Fibroblast of lung (primary cell): Measurements from ENCODE around the gene ATP1A3. TPM values are rescaled to one million over a fixed set of nuclear protein-coding genes. Genes with fewer than 3 reads are reported as not detected.

Experiments
- DNase-seq, 2 donors: peaks; one replicate each; pipeline versions ENCODE4 v3.0.0 to v3.0.0-alpha.2; 2010; ENCODE audit warnings: low read depth in 2 of 2
- H2AFZ ChIP-seq: 2 replicates; pipeline ENCODE4 v1.5.1; 2012; ENCODE audit warnings: low read length, control low read depth, inconsistent platforms
- H3K27ac ChIP-seq: 2 replicates; pipeline ENCODE4 v1.5.1; 2011; ENCODE audit warnings: low read length, control low read depth; ENCODE audit not compliant: insufficient read depth
- H3K27me3 ChIP-seq: 2 replicates; pipeline ENCODE4 v1.5.1; 2011; ENCODE audit warnings: mild to moderate bottlenecking, low read length; ENCODE audit not compliant: control insufficient read depth, insufficient read depth
- H3K36me3 ChIP-seq: 2 replicates; pipeline ENCODE4 v1.5.1; 2011; ENCODE audit warnings: low read length; ENCODE audit not compliant: control insufficient read depth, insufficient read depth
- H3K4me1 ChIP-seq: 2 replicates; pipeline ENCODE4 v1.5.1; 2011; ENCODE audit warnings: low read length; ENCODE audit not compliant: control insufficient read depth, insufficient read depth; ENCODE audit errors: extremely low read depth
- H3K4me2 ChIP-seq: 2 replicates; pipeline ENCODE4 v1.5.1; 2011; ENCODE audit warnings: low read length, control low read depth; ENCODE audit not compliant: insufficient read depth; ENCODE audit errors: extremely low read depth
- H3K4me3 ChIP-seq, 4 experiments: fragments of 200-600 bp in 1 of 4; sonication (generic) in 1 of 4; replicated peaks in 1 of 4; 2 replicates each; pipeline ENCODE4 v1.5.1; 2011 to 2016; ENCODE audit warnings: low read length in 4 of 4, low read depth in 3 of 4, mild to moderate bottlenecking in 3 of 4, control low read depth in 2 of 4, inconsistent platforms in 1 of 4, mixed read lengths in 1 of 4; ENCODE audit not compliant: insufficient read depth in 1 of 4; ENCODE audit errors: control extremely low read depth in 1 of 4
- H3K79me2 ChIP-seq: 2 replicates; pipeline ENCODE4 v1.5.1; 2012; ENCODE audit warnings: mild to moderate bottlenecking, low read length, inconsistent platforms; ENCODE audit not compliant: control insufficient read depth, insufficient read depth
- H3K9ac ChIP-seq: 2 replicates; pipeline ENCODE4 v1.5.1; 2011; ENCODE audit warnings: mild to moderate bottlenecking, low read length, control low read depth; ENCODE audit not compliant: insufficient read depth
- H3K9me3 ChIP-seq: 2 replicates; pipeline ENCODE4 v1.5.1; 2012; ENCODE audit warnings: low read depth, low read length; ENCODE audit not compliant: control insufficient read depth, insufficient read depth
- H4K20me1 ChIP-seq: 2 replicates; pipeline ENCODE4 v1.5.1; 2011; ENCODE audit warnings: low read length; ENCODE audit not compliant: control insufficient read depth, insufficient read depth; ENCODE audit errors: extremely low read depth
- CTCF ChIP-seq, 2 donors: IDR thresholded peaks in 1 of 2; conservative IDR thresholded peaks in 1 of 2; 1 replicate in 1 of 2; 2 replicates in 1 of 2; pipeline ENCODE4 v1.5.1; 2011 to 2012; ENCODE audit warnings: low read length in 2 of 2, control low read depth in 1 of 2, inconsistent platforms in 1 of 2, low read depth in 1 of 2, mild to moderate bottlenecking in 1 of 2
- EZH2 ChIP-seq: IDR thresholded peaks from 2 replicates; pipeline ENCODE4 v1.5.1; 2012; ENCODE audit warnings: low read length, control low read depth, mild to moderate bottlenecking; ENCODE audit errors: missing control alignments
- polyA plus RNA-seq, 2 donors: library from polyadenylated mRNA; depleted of rRNA in 1 of 2; stranded (reverse) in 1 of 2; unstranded in 1 of 2; fragments of >200 nt; gene quantifications; 2 replicates each; pipeline ENCODE4 v1.2.1, GENCODE V29; 2011 to 2012; ENCODE audit warnings: missing spikeins in 1 of 2
- total RNA-seq: library from RNA; depleted of rRNA; stranded (reverse); fragments of >200 nt; gene quantifications from 2 replicates; pipeline ENCODE4 v1.2.1, GENCODE V29; 2014

Gene ATP1A3
- total and polyA plus RNA-seq, 2 donors (not counting 1 experiment from before 2014, with no cell fraction given): 0.17 TPM; not detected in 1

GRCh38 chr19:41965106-41965505 lies 28.9 kb downstream of the ATP1A3 start:
- H3K4me2 ChIP-seq: no peak overlapping the region
- H3K4me3 ChIP-seq: no peak overlapping the region
- TF ChIP-seq EZH2: no peak
- no peak for TF ChIP-seq CTCF (conservative IDR thresholded peaks at IDR 0.05 in 1 of 2, IDR thresholded peaks at IDR 0.05 in 1 of 2; ENCODE audit: low read depth in 1 of 2, low read length in 2 of 2)
- DNase-seq: no peak
- no peak overlapping the region for H3K27ac ChIP-seq
- H4K20me1 ChIP-seq: no peaks in the 10 kb centered on the region
- no peaks in the 10 kb centered on the region for H3K9me3 ChIP-seq
- no peaks in the 10 kb centered on the region for H3K36me3 ChIP-seq
- no peak overlapping the region for H3K9ac ChIP-seq
- H2AFZ ChIP-seq: no peak overlapping the region
- no peaks in the 10 kb centered on the region for H3K79me2 ChIP-seq
- peaks cover 6% of the 10 kb centered on the region for H3K27me3 ChIP-seq
- H3K4me1 ChIP-seq: no peaks in the 10 kb centered on the region

- H3K4me3 ChIP-seq: no peak overlapping the region
- peaks cover 1% of the 10 kb centered on the region for H3K27me3 ChIP-seq
- H3K9ac ChIP-seq: no peak overlapping the region
- no peak overlapping the region for H3K27ac ChIP-seq
- H3K36me3 ChIP-seq: peaks cover 8% of the 10 kb centered on the region
- H3K4me2 ChIP-seq: no peak overlapping the region
- H3K9me3 ChIP-seq: no peaks in the 10 kb centered on the region
- TF ChIP-seq EZH2: no peak
- TF ChIP-seq CTCF (conservative IDR thresholded peaks at IDR 0.05 in 1 of 2, IDR thresholded peaks at IDR 0.05 in 1 of 2; ENCODE audit: low read depth in 1 of 2, low read length in 2 of 2): no peak
- H3K79me2 ChIP-seq: peaks cover 2% of the 10 kb centered on the region
- DNase-seq: no peak
- no peak overlapping the region for H2AFZ ChIP-seq
- peaks cover 4% of the 10 kb centered on the region for H3K4me1 ChIP-seq
- H4K20me1 ChIP-seq: no peaks in the 10 kb centered on the region
Measured at GRCh38 chr19:41960973-41961372, 33.1 kb downstream of the ATP1A3 start.

GRCh38 chr19:41959056-41960053 lies 34.7 kb downstream of the ATP1A3 start, which contains the start of gene RABAC1:
Gene RABAC1 (minus strand): TSS chr19:41959321. CDS start chr19:41959292, 29 bp downstream.
- Histone ChIP-seq H3K27me3 (no peaks in the 10 kb centered on the region), H3K79me2 (peaks cover 2% of the 10 kb centered on the region), H3K9ac (peak within 1 kb of the TSS; percentile 97), H3K4me3 (peak within 1 kb of the TSS; percentile 77 to 99 (median 82)), H3K27ac (peak within 1 kb of the TSS; percentile 89), H3K4me2 (peak within 1 kb of the TSS; percentile 96), H3K9me3 (no peaks in the 10 kb centered on the region), H4K20me1 (no peaks in the 10 kb centered on the region), H2AFZ (peak within 1 kb of the TSS; percentile 62), H3K4me1 (peaks cover 4% of the 10 kb centered on the region), H3K36me3 (peaks cover 8% of the 10 kb centered on the region)
- TF ChIP-seq CTCF (conservative IDR thresholded peaks at IDR 0.05 in 1 of 2, IDR thresholded peaks at IDR 0.05 in 1 of 2; ENCODE audit: low read depth in 1 of 2, low read length in 2 of 2) (peak in 1 of 2 donors; percentile 21), EZH2 (no peak)
- peak; percentile 89 to 91 for DNase-seq
